NCI-H1105 treated with DMSO at 0.1 percent for 48 hours (cell line): ENCODE data around the gene KLF13.

Source experiments
- DNase-seq: peaks from one replicate; lab custom pipeline; 2025; lab: John Stamatoyannopoulos, UW

KLF13 gene

GRCh38 chr15:31326156-31326874 lies at the start of gene KLF13:
TSS of gene KLF13 (plus strand) at chr15:31326835. CDS start at chr15:31327213, 378 bp downstream.
- DNase-seq = peak; percentile 86

DNA sequence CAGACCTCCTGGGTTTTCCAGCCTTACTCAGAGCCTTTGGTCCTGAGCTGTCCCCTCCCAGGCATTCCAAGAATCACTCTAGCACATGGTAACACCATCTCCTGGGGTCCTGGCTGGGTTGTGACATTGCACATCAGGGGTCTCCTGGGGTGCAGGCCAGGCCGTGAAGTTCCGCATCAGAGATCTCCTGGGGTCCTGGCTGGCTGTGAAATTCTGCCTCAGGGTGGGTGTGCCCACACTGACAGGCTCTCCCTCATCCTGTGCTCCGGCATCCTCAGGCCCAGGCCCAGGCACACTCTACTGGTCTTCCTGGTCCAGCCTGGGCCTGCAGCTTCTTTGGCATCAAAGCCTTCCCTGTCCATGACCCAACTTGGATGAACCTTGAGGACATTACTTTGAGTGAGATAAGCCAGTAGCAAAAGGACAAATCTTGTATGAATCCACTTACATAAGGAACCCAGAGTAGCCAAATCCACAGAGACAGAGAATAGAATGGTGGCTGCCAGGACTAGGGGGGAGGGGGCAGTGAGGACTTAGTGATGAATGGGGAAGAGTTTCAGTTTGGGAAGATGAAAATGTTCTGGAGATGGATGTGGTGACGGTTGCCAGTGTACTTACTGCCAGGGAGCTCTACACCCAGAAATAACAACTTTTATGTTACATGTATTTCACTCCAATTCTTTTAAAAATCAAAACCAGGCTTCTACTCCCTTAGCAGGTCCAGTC lies 49.1 kb upstream of the KLF13 start:
- DNase-seq = no peak

DNA sequence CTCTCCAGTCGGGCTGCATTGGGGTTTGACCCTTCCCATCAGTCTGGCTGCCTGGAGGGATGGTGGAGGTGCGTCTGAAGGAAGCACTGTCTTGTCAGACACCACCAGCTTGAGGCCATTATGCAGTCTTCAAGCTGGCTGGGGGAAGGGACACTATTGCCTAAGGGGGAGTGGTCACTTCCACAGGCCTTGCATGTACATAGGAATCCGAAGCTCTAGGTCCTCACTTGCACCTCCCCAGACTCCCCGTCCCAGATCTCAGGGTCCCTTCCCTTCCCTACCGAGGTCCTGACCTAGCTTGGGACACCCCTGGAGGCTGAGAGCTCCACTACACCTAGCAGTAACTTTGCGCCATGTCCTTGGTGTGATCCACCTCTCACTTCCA lies 48.6 kb upstream of the KLF13 start:
- DNase-seq = no peak

- DNase-seq = no peak
Observed at GRCh38 chr15:31278544-31279220, 48.0 kb upstream of the KLF13 start.

- DNase-seq = peak; percentile 93
Observed at GRCh38 chr15:31279221-31280045, 47.2 kb upstream of the KLF13 start.

DNA sequence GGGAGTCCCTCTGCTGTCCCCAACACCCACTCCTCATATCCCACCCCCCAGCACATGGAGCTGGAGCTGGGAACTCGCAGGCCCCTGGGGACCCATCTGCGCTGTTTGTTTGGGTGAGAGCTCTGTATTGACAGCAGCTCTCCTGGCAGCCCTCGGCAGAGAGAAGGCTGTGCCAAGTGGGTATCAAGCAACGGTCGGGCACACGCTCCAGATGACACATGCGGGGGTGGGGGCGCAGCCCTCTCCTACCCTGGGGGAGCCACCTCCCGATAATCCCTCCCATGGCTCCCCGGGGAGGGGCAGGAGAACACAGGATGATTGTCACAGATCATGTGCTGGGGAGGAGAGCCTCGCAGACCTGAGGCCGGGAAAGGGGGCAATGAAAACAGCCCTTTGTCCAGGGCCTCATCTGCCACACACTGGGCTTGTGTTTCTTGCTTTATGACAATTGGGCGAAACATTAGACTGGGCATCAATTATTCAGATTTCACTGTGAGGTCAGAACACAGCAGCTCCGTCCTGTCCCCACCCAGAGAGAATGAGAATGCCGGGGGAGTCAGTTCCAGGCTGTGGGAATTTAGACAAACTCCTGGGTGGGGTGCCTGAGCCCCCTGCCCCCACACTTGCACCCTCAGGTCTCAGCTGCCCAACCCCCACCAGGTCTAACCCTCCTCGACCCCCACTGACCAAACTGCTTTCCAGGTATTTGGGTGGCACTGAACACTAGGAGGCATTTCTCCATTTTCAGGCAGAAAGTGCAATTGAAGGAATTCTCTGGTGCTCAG lies 46.4 kb upstream of the KLF13 start:
- peak; percentile 93 for DNase-seq

DNA sequence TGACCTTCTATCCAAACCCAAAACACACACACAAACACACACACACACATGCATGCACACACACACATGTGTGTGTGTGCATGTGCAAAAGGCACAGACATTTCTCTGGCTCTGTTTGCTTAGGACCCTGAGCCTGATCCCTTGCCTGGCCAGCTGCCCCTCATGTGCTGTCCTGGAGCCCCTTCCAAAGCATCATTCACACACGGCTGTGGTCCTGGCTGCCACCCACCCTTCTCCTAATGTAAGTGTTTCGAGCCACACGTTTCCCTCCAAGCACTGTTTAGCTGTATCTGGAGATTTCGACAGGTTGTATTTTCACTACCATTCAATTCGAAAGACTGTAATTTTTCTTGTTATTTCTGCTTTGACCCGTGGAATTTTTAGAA lies 45.8 kb upstream of the KLF13 start:
- DNase-seq = no peak

- no peak for DNase-seq
Observed at GRCh38 chr15:31283043-31283442, 43.6 kb upstream of the KLF13 start.

GRCh38 chr15:31285772-31286261 lies 40.8 kb upstream of the KLF13 start:
- no peak for DNase-seq

GRCh38 chr15:31291048-31291578 lies 35.5 kb upstream of the KLF13 start:
- no peak for DNase-seq

GRCh38 chr15:31292391-31293015 lies 34.1 kb upstream of the KLF13 start:
- DNase-seq = no peak

GRCh38 chr15:31293655-31294054 lies 33.0 kb upstream of the KLF13 start:
- no peak for DNase-seq

- no peak for DNase-seq
Observed at GRCh38 chr15:31294067-31294466, 32.6 kb upstream of the KLF13 start.

- DNase-seq = no peak
Observed at GRCh38 chr15:31295658-31296057, 31.0 kb upstream of the KLF13 start.

DNA sequence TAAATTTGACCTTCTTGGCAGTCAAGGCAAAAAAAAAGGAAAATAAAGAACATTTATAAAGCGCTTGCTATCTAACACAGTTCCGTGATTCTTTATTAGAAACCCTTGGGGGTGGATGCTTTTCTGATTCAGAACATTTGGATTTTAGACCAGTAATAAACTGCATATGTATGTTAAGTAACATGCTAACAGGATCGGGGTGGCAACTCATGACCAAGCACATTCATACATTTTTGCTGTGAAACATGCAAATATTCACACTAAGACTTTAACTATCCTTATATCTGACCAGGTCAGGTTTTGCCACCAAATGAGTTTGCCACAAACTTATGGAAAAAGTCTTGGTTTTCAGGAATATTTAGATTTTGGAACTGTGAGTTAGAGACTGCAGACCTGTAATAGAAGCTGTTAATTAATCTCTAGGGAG lies 30.4 kb upstream of the KLF13 start:
- DNase-seq = no peak

GRCh38 chr15:31296646-31297574 lies 29.7 kb upstream of the KLF13 start:
- no peak for DNase-seq

DNA sequence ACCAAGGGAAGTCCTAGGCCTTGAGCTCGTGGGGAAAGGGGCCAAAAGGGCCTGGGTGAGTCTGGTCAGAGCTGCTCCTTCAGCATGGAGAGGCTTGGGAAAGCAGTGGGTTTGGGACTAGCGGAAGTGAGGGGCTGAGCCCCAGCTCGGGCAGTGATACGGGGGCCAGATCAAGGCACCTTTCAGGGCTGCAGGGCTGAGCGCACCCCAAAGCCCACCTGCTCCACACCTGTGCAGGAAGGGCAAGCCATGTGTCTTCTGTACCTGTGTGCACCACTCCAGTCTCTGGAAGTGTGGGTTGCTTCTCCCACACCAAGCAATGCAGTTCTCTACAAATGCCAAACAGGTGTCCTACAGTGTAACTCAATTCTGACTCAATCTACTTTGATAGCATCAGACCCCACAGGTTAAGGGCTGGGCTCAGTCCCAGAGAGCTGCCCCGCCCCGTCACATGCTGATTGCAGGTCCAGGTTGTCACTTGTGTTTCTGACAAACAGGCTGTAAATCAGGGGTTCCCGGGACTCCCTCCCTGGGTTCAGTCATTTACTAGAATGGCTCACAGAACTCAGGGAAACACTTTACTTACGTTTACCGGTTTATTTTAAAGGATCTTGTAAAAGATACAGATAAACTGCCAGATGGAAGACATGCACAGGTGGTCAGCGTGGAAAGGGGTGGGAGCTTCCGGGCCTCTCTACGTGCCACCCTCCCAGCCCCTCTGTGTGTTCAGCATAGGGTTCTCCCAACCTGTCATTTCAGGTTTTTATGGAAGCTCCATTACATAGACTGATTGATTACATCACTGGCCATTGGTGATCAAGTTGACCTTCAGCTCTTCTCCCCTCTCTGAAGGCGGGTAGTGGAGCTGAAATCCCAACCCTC lies 28.8 kb upstream of the KLF13 start:
- no peak for DNase-seq

GRCh38 chr15:31298707-31299172 lies 27.9 kb upstream of the KLF13 start:
- DNase-seq = no peak
